Renal cortex interstitium (tissue), 11 donors: ENCODE measurements around the gene SARS2. TPM values are rescaled to one million over a fixed set of nuclear protein-coding genes. Genes with fewer than 3 reads are reported as not detected.
"Not testable (repeated sequence)": the region's sequence is repeated elsewhere in the genome, so short reads cannot be mapped to it uniquely, and the experiment has no call there.

Experiments used
- DNase-seq, 11 donors: peaks; one replicate each; pipeline ENCODE4 v3.0.0-alpha.2; 2013; ENCODE audit warnings: low read depth in 9 of 11, low spot score in 4 of 11; ENCODE audit errors: extremely low read depth in 1 of 11
- polyA plus RNA-seq, 3 donors: library from polyadenylated mRNA; unstranded; fragments of 120-200 nt; gene quantifications; one replicate each; pipeline ENCODE4 v1.2.1, GENCODE V29; 2013; ENCODE audit not compliant: insufficient read length in 3 of 3

Gene SARS2
- polyA plus RNA-seq, 3 donors, result 43.2 to 56.0 (median 50.9) TPM

GRCh38 chr19:38878575-38879399, 51.8 kb downstream of the SARS2 start:
- DNase-seq, result no peak

DNA sequence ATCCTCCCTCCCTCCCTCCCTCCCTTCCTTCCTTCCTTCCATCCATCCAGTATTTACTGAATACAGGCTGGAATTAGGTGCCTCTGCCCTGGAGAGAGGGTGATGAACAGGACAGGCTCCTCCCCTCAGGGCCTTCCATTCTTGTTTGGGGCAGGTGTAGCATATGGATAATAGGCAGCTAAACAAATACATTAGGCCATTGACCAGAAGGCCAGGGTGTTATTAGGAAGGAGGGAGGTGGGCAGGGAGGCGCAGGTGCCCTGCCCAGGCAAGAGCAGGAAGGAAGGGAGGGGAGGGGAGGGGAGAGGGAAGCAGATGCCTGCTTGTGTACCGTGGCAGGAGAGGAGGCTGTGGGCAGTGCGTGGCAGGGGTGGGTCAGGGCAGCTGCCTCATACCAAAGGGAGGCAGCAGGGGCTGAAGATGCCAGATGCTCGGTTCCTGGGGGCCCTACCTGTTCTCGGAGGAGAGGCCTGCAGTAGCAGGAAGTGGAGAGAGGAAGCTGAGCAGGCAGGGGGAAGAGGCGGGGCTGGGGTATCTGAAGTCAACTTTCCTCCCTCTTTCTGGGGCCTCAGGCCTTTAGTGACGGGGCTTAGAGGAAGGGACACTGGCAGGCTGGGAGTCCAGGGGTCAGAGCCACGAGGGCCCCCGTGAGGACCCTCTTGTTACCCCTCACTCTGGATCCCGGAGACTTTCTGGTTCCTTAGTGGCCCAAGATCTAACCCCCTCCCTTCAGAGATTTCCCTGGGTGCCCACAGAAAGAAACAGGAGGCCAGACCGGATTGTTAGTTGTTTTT, 52.6 kb downstream of the SARS2 start, which contains the start of gene RINL:
Gene RINL, minus strand, starts transcription at position 495 of the 794 bp plus-strand sequence. CDS start 1,533 bp downstream, outside the sequence.
- no peak for DNase-seq

- no peak for DNase-seq
Measured at GRCh38 chr19:38875656-38876395, 54.7 kb downstream of the SARS2 start.

- not testable (repeated sequence) for DNase-seq
Measured at GRCh38 chr19:38873400-38873799, 57.2 kb downstream of the SARS2 start.

DNA sequence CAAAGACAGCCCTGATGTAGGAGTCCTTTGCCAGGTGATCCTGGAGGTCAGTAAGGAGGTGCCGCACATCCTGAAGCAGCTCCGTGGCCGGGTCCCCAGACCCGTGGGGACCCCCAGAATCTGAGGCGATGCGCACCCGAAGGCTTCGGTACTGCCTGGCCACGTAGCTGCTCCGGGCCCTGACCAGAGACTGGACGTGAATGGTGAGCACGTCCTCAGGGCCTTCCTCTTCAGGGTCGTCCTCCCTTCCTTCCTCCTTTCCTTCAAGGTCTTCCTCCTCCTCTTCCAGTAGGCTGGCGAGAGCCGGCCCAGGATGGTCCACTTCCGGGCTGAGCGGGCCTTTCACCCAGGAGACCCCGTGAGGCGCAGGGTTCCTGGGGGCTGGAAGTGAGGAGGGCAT, 60.0 kb downstream of the SARS2 start:
- no peak for DNase-seq

GRCh38 chr19:38869836-38870607, 60.5 kb downstream of the SARS2 start:
- DNase-seq, result no peak

DNA sequence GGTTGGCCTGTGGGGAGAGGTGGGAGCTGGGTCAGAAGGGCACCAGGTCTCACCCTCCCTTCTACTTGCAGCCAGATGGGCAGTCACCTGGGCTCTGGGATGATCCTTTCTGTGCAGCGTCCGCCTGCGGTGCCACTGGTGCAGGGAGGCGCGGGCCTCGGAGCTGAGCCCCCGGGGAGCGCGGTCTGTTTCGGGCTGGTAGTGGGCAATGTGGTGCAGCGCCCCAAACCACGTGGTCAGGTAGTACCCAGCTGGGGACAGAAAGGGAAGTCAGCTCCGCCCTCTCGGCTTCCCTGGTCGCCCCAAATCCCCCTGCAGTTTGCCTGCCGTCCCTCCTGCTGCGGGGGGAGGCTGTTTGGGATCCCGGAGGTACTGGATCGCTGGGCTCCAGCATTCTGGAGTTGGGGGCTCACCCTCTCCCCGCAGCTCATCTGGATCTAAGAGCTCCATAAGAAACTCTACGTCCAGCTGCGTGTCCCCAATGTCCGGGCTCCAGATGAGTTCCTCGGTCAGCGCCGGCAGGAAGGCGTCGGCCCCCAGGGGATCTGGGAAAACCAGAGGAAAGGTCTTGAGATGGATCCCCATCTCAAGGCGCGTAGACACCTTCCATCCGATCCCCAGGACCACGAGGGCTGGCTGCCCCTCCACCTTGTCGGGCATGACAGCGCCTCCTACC, 61.3 kb downstream of the SARS2 start:
- no peak for DNase-seq

DNA sequence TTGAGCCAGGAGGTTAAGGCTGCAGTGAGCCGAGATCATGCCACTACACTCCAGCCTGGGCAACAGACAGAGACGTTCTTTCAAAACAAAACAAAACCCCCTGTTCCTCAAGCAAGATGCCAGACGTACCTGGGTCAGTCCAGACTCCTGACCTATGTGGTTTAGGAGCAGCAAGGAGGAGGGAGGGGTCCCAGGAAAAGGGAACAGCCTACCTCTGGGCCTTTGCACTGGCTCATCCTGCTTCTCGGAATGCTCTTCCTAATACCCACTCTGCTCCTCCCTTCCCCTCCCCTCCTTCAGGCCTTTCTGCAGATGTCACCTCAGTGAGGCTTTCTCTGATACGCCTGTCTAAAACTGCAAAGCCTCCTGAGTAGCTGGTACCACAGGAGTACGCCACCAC, 62.0 kb downstream of the SARS2 start:
- no peak for DNase-seq

DNA sequence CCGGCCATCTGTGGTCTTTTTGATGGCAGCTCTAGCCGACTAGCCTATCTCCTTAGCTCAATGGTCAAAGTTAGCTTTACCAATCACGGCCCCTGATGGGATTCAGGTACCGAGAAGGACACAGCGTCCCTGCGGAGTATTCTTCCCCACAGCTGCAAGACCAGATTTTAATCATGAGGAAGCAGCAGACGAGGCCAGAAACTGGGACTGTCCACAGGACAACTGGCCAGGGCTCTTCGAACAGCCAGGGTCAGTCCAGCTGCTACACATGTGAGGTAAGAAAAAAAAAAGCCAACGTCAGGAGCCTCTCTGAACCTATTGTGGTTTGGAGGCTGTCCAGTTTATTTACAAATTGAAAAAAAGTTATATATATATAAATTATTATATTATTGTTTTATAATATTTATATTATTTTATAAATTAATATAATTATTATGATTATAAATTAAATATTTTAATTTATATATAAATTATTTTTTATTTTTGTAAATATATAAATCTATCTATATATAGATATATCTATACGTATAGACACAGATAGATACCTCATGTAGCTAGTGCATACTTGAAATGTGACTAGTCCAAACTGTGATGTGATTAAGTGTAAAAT, 63.3 kb downstream of the SARS2 start:
- DNase-seq, result no peak

Other genes starting within 250 kb of the SARS2 start
- 10 to 100 TPM in 1 of 3 donors, 1 to 10 TPM in 2; 7.8 to 17.4 (median 9.7) TPM for gene CAPN12, start 186.3 kb downstream of the SARS2 start, polyA plus RNA-seq
- 1 to 10 TPM in 1 of 3 donors, under 1 TPM in 1, not detected in 1; 1.00 to 2.1 TPM for gene LGALS7, start 157.2 kb downstream of the SARS2 start, polyA plus RNA-seq
- gene LGALS7B, start 141.6 kb downstream of the SARS2 start, polyA plus RNA-seq, result 1 to 10 TPM in 1 of 3 donors, under 1 TPM in 1, not detected in 1; 0.57 to 2.5 TPM
- gene LGALS4, start 117.8 kb downstream of the SARS2 start, polyA plus RNA-seq, result 1 to 10 TPM; 1.4 to 2.9 (median 2.0) TPM
- 100 to 1,000 TPM; 136 to 158 (median 147) TPM for gene ECH1, start 99.0 kb downstream of the SARS2 start, polyA plus RNA-seq
- gene HNRNPL, start 80.8 kb downstream of the SARS2 start, polyA plus RNA-seq, result 100 to 1,000 TPM; 449 to 563 (median 527) TPM
- gene RINL, start 52.5 kb downstream of the SARS2 start, polyA plus RNA-seq, result 1 to 10 TPM; 6.0 to 8.9 (median 7.8) TPM
- 10 to 100 TPM; 37.1 to 48.7 (median 42.1) TPM for gene SIRT2, start 31.1 kb downstream of the SARS2 start, polyA plus RNA-seq
- 10 to 100 TPM in 2 of 3 donors, 1 to 10 TPM in 1; 6.4 to 11.0 (median 10.4) TPM for gene NFKBIB, start 30.8 kb downstream of the SARS2 start, polyA plus RNA-seq
- gene CCER2, start 18.6 kb downstream of the SARS2 start, polyA plus RNA-seq, result 1 to 10 TPM in 1 of 3 donors, under 1 TPM in 2; 0.57 to 1.1 (median 0.65) TPM
- gene MRPS12, start 181 bp upstream of the SARS2 start, polyA plus RNA-seq, result 10 to 100 TPM; 15.2 to 27.4 (median 26.5) TPM
- 10 to 100 TPM; 69.5 to 93.4 (median 71.4) TPM for gene FBXO17, start 45.0 kb upstream of the SARS2 start, polyA plus RNA-seq
- 1 to 10 TPM; 7.1 to 8.7 (median 7.2) TPM for gene FBXO27, start 101.8 kb upstream of the SARS2 start, polyA plus RNA-seq
- gene ACP7, start 153.6 kb upstream of the SARS2 start, polyA plus RNA-seq, result under 1 TPM; 0.20 to 0.72 (median 0.38) TPM
- gene PAK4, start 195.0 kb upstream of the SARS2 start, polyA plus RNA-seq, result 10 to 100 TPM; 41.7 to 71.0 (median 65.6) TPM